Fibroblast of lung (primary cell): ENCODE measurements around the gene DIAPH3. TPM values are rescaled to one million over a fixed set of nuclear protein-coding genes. Genes with fewer than 3 reads are reported as not detected.

Experiments
- DNase-seq, 2 donors: peaks; one replicate each; pipeline versions ENCODE4 v3.0.0 to v3.0.0-alpha.2; 2010; ENCODE audit warnings: low read depth in 2 of 2
- H2AFZ ChIP-seq: 2 replicates; pipeline ENCODE4 v1.5.1; 2012; ENCODE audit warnings: low read length, control low read depth, inconsistent platforms
- H3K27ac ChIP-seq: 2 replicates; pipeline ENCODE4 v1.5.1; 2011; ENCODE audit warnings: low read length, control low read depth; ENCODE audit not compliant: insufficient read depth
- H3K27me3 ChIP-seq: 2 replicates; pipeline ENCODE4 v1.5.1; 2011; ENCODE audit warnings: mild to moderate bottlenecking, low read length; ENCODE audit not compliant: control insufficient read depth, insufficient read depth
- H3K36me3 ChIP-seq: 2 replicates; pipeline ENCODE4 v1.5.1; 2011; ENCODE audit warnings: low read length; ENCODE audit not compliant: control insufficient read depth, insufficient read depth
- H3K4me1 ChIP-seq: 2 replicates; pipeline ENCODE4 v1.5.1; 2011; ENCODE audit warnings: low read length; ENCODE audit not compliant: control insufficient read depth, insufficient read depth; ENCODE audit errors: extremely low read depth
- H3K4me2 ChIP-seq: 2 replicates; pipeline ENCODE4 v1.5.1; 2011; ENCODE audit warnings: low read length, control low read depth; ENCODE audit not compliant: insufficient read depth; ENCODE audit errors: extremely low read depth
- H3K4me3 ChIP-seq, 4 experiments: fragments of 200-600 bp in 1 of 4; sonication (generic) in 1 of 4; replicated peaks in 1 of 4; 2 replicates each; pipeline ENCODE4 v1.5.1; 2011 to 2016; ENCODE audit warnings: low read length in 4 of 4, low read depth in 3 of 4, mild to moderate bottlenecking in 3 of 4, control low read depth in 2 of 4, inconsistent platforms in 1 of 4, mixed read lengths in 1 of 4; ENCODE audit not compliant: insufficient read depth in 1 of 4; ENCODE audit errors: control extremely low read depth in 1 of 4
- H3K79me2 ChIP-seq: 2 replicates; pipeline ENCODE4 v1.5.1; 2012; ENCODE audit warnings: mild to moderate bottlenecking, low read length, inconsistent platforms; ENCODE audit not compliant: control insufficient read depth, insufficient read depth
- H3K9ac ChIP-seq: 2 replicates; pipeline ENCODE4 v1.5.1; 2011; ENCODE audit warnings: mild to moderate bottlenecking, low read length, control low read depth; ENCODE audit not compliant: insufficient read depth
- H3K9me3 ChIP-seq: 2 replicates; pipeline ENCODE4 v1.5.1; 2012; ENCODE audit warnings: low read depth, low read length; ENCODE audit not compliant: control insufficient read depth, insufficient read depth
- H4K20me1 ChIP-seq: 2 replicates; pipeline ENCODE4 v1.5.1; 2011; ENCODE audit warnings: low read length; ENCODE audit not compliant: control insufficient read depth, insufficient read depth; ENCODE audit errors: extremely low read depth
- EZH2 ChIP-seq: IDR thresholded peaks from 2 replicates; pipeline ENCODE4 v1.5.1; 2012; ENCODE audit warnings: low read length, control low read depth, mild to moderate bottlenecking; ENCODE audit errors: missing control alignments
- polyA plus RNA-seq, 2 donors: library from polyadenylated mRNA; depleted of rRNA in 1 of 2; stranded (reverse) in 1 of 2; unstranded in 1 of 2; fragments of >200 nt; gene quantifications; 2 replicates each; pipeline ENCODE4 v1.2.1, GENCODE V29; 2011 to 2012; ENCODE audit warnings: missing spikeins in 1 of 2
- total RNA-seq: library from RNA; depleted of rRNA; stranded (reverse); fragments of >200 nt; gene quantifications from 2 replicates; pipeline ENCODE4 v1.2.1, GENCODE V29; 2014
- TF ChIP-seq, protein P1 (sequence below), 2 donors: IDR thresholded peaks in 1 of 2; conservative IDR thresholded peaks in 1 of 2; 1 replicate in 1 of 2; 2 replicates in 1 of 2; pipeline ENCODE4 v1.5.1; 2011 to 2012; ENCODE audit warnings: low read length in 2 of 2, control low read depth in 1 of 2, inconsistent platforms in 1 of 2, low read depth in 1 of 2, mild to moderate bottlenecking in 1 of 2

The DIAPH3 gene
- total and polyA plus RNA-seq, 2 donors (not counting 1 experiment from before 2014, with no cell fraction given) = 5.9 to 10.9 TPM

DNA sequence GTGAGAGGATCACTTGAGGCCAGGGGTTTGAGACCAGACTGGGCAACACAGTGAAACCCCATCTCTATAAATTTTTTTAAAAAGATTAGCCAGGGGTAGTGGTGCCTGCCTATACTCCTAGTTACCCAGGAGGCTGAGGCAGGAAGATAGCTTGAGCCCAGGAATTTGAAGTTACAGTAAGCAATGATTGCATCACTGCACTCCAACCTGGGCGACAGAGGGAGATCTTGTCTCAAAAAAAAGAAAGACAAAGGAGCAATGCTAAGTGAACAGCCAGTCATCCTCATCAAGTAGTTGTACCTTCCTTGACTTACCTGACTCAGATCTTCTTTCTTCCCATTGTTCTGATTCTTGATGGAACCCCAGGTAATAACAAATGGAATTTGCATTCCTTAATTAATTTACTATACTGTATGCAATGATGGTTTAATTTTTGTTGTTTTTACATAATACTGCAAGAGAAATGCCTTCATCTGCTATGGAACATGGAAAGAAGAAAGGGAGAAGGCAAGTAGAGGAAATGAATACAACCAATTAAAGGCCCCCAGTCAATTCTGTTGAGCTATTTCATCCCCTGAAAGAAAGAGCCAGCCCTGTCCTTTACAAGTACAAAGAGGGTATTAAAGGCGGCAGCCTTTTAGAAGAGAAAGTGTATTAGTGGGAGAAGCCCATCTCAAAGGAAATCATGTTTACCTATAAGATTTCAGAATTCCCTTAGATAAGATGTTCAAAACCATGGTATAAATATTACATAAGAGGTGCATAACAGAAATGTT lies 316.7 kb downstream of the DIAPH3 start:
- Histone ChIP-seq H3K36me3 (no peaks in the 10 kb centered on the region), H4K20me1 (no peaks in the 10 kb centered on the region), H3K9ac (no peak overlapping the region), H3K79me2 (no peaks in the 10 kb centered on the region), H2AFZ (no peak overlapping the region), H3K27me3 (no peaks in the 10 kb centered on the region), H3K4me2 (no peak overlapping the region), H3K27ac (no peak overlapping the region), H3K4me1 (no peaks in the 10 kb centered on the region), H3K4me3 (no peak overlapping the region), H3K9me3 (no peaks in the 10 kb centered on the region)
- no peak for TF ChIP-seq EZH2
- TF ChIP-seq, protein P1, sequence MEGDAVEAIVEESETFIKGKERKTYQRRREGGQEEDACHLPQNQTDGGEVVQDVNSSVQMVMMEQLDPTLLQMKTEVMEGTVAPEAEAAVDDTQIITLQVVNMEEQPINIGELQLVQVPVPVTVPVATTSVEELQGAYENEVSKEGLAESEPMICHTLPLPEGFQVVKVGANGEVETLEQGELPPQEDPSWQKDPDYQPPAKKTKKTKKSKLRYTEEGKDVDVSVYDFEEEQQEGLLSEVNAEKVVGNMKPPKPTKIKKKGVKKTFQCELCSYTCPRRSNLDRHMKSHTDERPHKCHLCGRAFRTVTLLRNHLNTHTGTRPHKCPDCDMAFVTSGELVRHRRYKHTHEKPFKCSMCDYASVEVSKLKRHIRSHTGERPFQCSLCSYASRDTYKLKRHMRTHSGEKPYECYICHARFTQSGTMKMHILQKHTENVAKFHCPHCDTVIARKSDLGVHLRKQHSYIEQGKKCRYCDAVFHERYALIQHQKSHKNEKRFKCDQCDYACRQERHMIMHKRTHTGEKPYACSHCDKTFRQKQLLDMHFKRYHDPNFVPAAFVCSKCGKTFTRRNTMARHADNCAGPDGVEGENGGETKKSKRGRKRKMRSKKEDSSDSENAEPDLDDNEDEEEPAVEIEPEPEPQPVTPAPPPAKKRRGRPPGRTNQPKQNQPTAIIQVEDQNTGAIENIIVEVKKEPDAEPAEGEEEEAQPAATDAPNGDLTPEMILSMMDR (conservative IDR thresholded peaks at IDR 0.05 in 1 of 2, IDR thresholded peaks at IDR 0.05 in 1 of 2; ENCODE audit: low read depth in 1 of 2, low read length in 2 of 2) = no peak
- no peak for DNase-seq

DNA sequence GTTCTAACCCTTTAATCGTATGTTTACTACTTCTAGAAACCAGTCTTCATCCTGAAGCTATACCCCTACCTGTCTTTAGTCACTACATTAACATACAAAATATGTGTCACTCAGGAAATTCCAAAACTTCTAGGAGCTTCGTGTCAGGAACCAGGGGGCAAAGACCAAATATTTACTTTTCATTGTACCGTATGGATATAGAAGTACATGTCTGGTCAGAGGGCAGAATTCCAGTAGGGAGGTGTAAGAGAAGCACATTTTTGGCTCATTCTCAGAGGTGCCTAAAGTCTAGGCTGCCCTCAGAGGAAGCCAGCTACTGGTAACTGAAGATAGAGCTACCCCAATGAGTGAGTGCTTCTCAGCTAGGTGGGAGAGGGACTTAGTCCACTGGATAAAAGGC lies 320.7 kb downstream of the DIAPH3 start:
- no peak overlapping the region for H3K4me3 ChIP-seq
- H3K4me1 ChIP-seq = no peaks in the 10 kb centered on the region
- H3K9me3 ChIP-seq = no peaks in the 10 kb centered on the region
- no peak overlapping the region for H2AFZ ChIP-seq
- no peak for DNase-seq
- no peaks in the 10 kb centered on the region for H3K36me3 ChIP-seq
- H3K79me2 ChIP-seq = no peaks in the 10 kb centered on the region
- H3K27me3 ChIP-seq = no peaks in the 10 kb centered on the region
- no peak for TF ChIP-seq EZH2
- TF ChIP-seq, protein P1 (conservative IDR thresholded peaks at IDR 0.05 in 1 of 2, IDR thresholded peaks at IDR 0.05 in 1 of 2; ENCODE audit: low read depth in 1 of 2, low read length in 2 of 2) = no peak
- no peak overlapping the region for H3K27ac ChIP-seq
- no peak overlapping the region for H3K9ac ChIP-seq
- no peak overlapping the region for H3K4me2 ChIP-seq
- no peaks in the 10 kb centered on the region for H4K20me1 ChIP-seq

DNA sequence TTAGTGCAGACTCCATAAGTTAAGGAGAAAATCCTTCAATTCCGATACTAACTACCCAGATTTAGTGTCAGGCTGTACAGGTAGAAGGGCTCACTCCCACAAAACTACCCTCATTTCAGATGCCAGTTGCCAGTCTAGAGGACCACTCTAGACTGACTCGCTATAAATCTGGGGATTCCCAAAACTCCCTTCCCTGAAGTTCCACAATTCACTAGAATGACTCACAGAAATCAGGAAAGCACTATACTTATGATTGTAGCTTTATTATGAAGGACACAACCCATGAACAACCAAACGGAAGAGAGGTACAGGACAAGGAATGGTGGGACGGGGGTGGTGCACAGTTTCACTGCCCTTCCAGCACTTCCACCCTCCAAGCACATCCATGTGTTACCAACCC lies 321.2 kb downstream of the DIAPH3 start:
- no peaks in the 10 kb centered on the region for H4K20me1 ChIP-seq
- no peak for DNase-seq
- H3K27ac ChIP-seq = no peak overlapping the region
- no peak overlapping the region for H3K9ac ChIP-seq
- no peaks in the 10 kb centered on the region for H3K4me1 ChIP-seq
- H3K27me3 ChIP-seq = no peaks in the 10 kb centered on the region
- TF ChIP-seq, protein P1 (conservative IDR thresholded peaks at IDR 0.05 in 1 of 2, IDR thresholded peaks at IDR 0.05 in 1 of 2; ENCODE audit: low read depth in 1 of 2, low read length in 2 of 2) = no peak
- TF ChIP-seq EZH2 = no peak
- no peak overlapping the region for H2AFZ ChIP-seq
- no peaks in the 10 kb centered on the region for H3K79me2 ChIP-seq
- H3K9me3 ChIP-seq = no peaks in the 10 kb centered on the region
- H3K4me3 ChIP-seq = no peak overlapping the region
- no peak overlapping the region for H3K4me2 ChIP-seq
- no peaks in the 10 kb centered on the region for H3K36me3 ChIP-seq
